ENCODE results near the gene GRIN3A. TPM values are rescaled to one million over a fixed set of nuclear protein-coding genes. Genes with fewer than 3 reads are reported as not detected.

GRIN3A gene
- total RNA-seq, 4 donors from 2014 or later = under 0.01 to 0.06 TPM; not detected in 2

GRCh38 chr9:101618698-101619097 lies 119.7 kb downstream of the GRIN3A start:
- Histone ChIP-seq H3K4me3 (no peak overlapping the region), H3K27ac (no peak overlapping the region), H3K4me1 (no peaks in the 10 kb centered on the region), H3K36me3 (no peaks in the 10 kb centered on the region), H3K27me3 (no peaks in the 10 kb centered on the region), H3K9me3 (no peaks in the 10 kb centered on the region)
- no peak for TF ChIP-seq CTCF (IDR thresholded peaks at IDR 0.05)
- TF ChIP-seq POLR2A (IDR thresholded peaks at IDR 0.05) = no peak
- intact Hi-C loops (cut with DNase I) = no loop called here
- DNase-seq = no peak

GRCh38 chr9:101605547-101605946 lies 132.9 kb downstream of the GRIN3A start:
- 77 to 78% methylated on average over 3 of the region's 3 CpGs for WGBS, 2 donors
- peaks cover 0 to 23% (median 0%) of the 10 kb centered on the region in 4 donors for H3K27me3 ChIP-seq
- no peak for TF ChIP-seq POLR2A (IDR thresholded peaks at IDR 0.05)
- TF ChIP-seq CTCF (IDR thresholded peaks at IDR 0.05) = no peak
- H3K4me1 ChIP-seq = no peaks in the 10 kb centered on the region
- no peaks in the 10 kb centered on the region for H3K36me3 ChIP-seq
- no peak for DNase-seq
- intact Hi-C loops (cut with DNase I) = no loop called here
- no peak overlapping the region for H3K27ac ChIP-seq
- H3K4me3 ChIP-seq = no peak overlapping the region
- H3K9me3 ChIP-seq = no peaks in the 10 kb centered on the region

- H3K36me3 ChIP-seq = no peaks in the 10 kb centered on the region
- no peak for DNase-seq
- H3K4me3 ChIP-seq = no peak overlapping the region
- peaks cover 0 to 23% (median 0%) of the 10 kb centered on the region in 4 donors for H3K27me3 ChIP-seq
- TF ChIP-seq CTCF (IDR thresholded peaks at IDR 0.05) (no peak), POLR2A (IDR thresholded peaks at IDR 0.05) (no peak)
- WGBS, 2 donors = 38 to 39% methylated on average over 2 of the region's 2 CpGs
- H3K9me3 ChIP-seq = no peaks in the 10 kb centered on the region
- H3K27ac ChIP-seq = no peak overlapping the region
- no peaks in the 10 kb centered on the region for H3K4me1 ChIP-seq
- intact Hi-C loops (cut with DNase I) = no loop called here
Observed at GRCh38 chr9:101604296-101604695, 134.2 kb downstream of the GRIN3A start.

GRCh38 chr9:101601904-101602765 lies 136.3 kb downstream of the GRIN3A start:
- intact Hi-C loops (cut with DNase I) = no loop called here
- DNase-seq = no peak

More at GRCh38 chr9:101601904-101602765, 136.3 kb downstream of the GRIN3A start:
- 25 to 35% methylated on average over 9 to 11 of the region's 11 CpGs for WGBS, 2 donors
- Histone ChIP-seq H3K27ac (no peak overlapping the region), H3K4me1 (no peaks in the 10 kb centered on the region), H3K9me3 (no peaks in the 10 kb centered on the region), H3K4me3 (no peak overlapping the region), H3K36me3 (no peaks in the 10 kb centered on the region), H3K27me3 (peaks cover 0 to 18% (median 0%) of the 10 kb centered on the region in 4 donors)
- TF ChIP-seq POLR2A (IDR thresholded peaks at IDR 0.05) (no peak), CTCF (IDR thresholded peaks at IDR 0.05) (peak in 5 of 6 experiments; percentile 20 to 57 (median 34))

Data from esophagus squamous epithelium (tissue), 5 donors.